H1 (cell line): ENCODE data around the gene UBASH3A.

Source experiments
- CREB1 ChIP-seq: IDR thresholded peaks from 2 replicates; pipeline ENCODE4 v1.6.1; 2012; ENCODE audit warnings: inconsistent platforms
- CTCF ChIP-seq, 3 experiments: IDR thresholded peaks; 1 replicate in 2 of 3; 2 replicates in 1 of 3; pipeline versions ENCODE4 v1.5.1 to v1.6.1; 2011; ENCODE audit warnings: low read length in 3 of 3, mild to moderate bottlenecking in 3 of 3, inconsistent platforms in 2 of 3, low read depth in 1 of 3, moderate library complexity in 1 of 3; ENCODE audit not compliant: insufficient read depth in 1 of 3; ENCODE audit errors: control extremely low read depth in 1 of 3
- EZH2 ChIP-seq: fragments of 200-600 bp; sonication (generic); IDR thresholded peaks from 2 replicates; pipeline ENCODE4 v1.7.1; 2012; ENCODE audit warnings: low read depth, mild to moderate bottlenecking, moderate library complexity, low read length, inconsistent platforms; ENCODE audit not compliant: severe bottlenecking
- MAX ChIP-seq: IDR thresholded peaks from 2 replicates; pipeline ENCODE4 v1.6.1; 2012; ENCODE audit warnings: inconsistent platforms
- SRF ChIP-seq: IDR thresholded peaks from 2 replicates; pipeline ENCODE4 v1.6.1; 2011; ENCODE audit warnings: mild to moderate bottlenecking, low read depth, low read length, moderate library complexity
- TAF1 ChIP-seq: IDR thresholded peaks from 2 replicates; pipeline ENCODE4 v1.6.1; 2011; ENCODE audit warnings: mild to moderate bottlenecking, low read depth, low read length

- TF ChIP-seq EZH2 (no peak), SRF (no peak), CTCF (IDR thresholded peaks at IDR 0.05; ENCODE audit: control extremely low read depth in 1 of 3, insufficient read depth in 1 of 3, low read depth in 1 of 3, low read length in 3 of 3) (no peak), TAF1 (no peak), MAX (no peak), CREB1 (no peak)
Observed at GRCh38 chr21:42468491-42469131, 64.9 kb downstream of the UBASH3A start.
